Activated CD4-positive, alpha-beta T cell treated with anti-CD3 and anti-CD28 coated beads for 36 hours (primary cell): Measurements from ENCODE around the gene ITGBL1. TPM values are rescaled to one million over a fixed set of nuclear protein-coding genes. Genes with fewer than 3 reads are reported as not detected.

Source experiments
- ATAC-seq: fragments of 200-7000 bp; cut with Tn5 transposase; one replicate; pipeline ENCODE4 v1.10.0; 2021; ENCODE audit warnings: mild to moderate bottlenecking, moderate library complexity
- CTCF ChIA-PET: fragments of 350-600 bp; sonication (Branson Sonifier 250); formaldehyde crosslinking; loops from one replicate; lab custom pipeline; 2021; ENCODE audit warnings: antibody characterized with exemption; lab: Charles Lee
- POLR2A ChIA-PET: fragments of 350-600 bp; sonication (Branson Sonifier 250); formaldehyde crosslinking; loops from one replicate; lab custom pipeline; 2021; ENCODE audit warnings: antibody characterized with exemption, inconsistent platforms; lab: Charles Lee
- DNase-seq: peaks from one replicate; pipeline ENCODE4 v3.0.0-alpha.2; 2020
- H3K27ac Mint-ChIP-seq: one replicate; pipeline ENCODE4 v1.8.0; 2021; ENCODE audit warnings: mixed read lengths
- H3K27me3 Mint-ChIP-seq: one replicate; pipeline ENCODE4 v1.8.0; 2021; ENCODE audit warnings: mixed read lengths
- H3K36me3 Mint-ChIP-seq: one replicate; pipeline ENCODE4 v1.8.0; 2021; ENCODE audit warnings: low read depth, mixed read lengths
- H3K4me1 Mint-ChIP-seq: one replicate; pipeline ENCODE4 v1.8.0; 2021; ENCODE audit warnings: mixed read lengths
- H3K4me3 Mint-ChIP-seq: one replicate; pipeline ENCODE4 v1.8.0; 2021; ENCODE audit warnings: mild to moderate bottlenecking, moderate library complexity, mixed read lengths
- H3K9me3 Mint-ChIP-seq: one replicate; pipeline ENCODE4 v1.8.0; 2021; ENCODE audit warnings: low read depth, mixed read lengths
- intact Hi-C, 2 experiments: fragments of 100-400 bp; cut with DNase I in 1 of 2; cut with micrococcal nuclease in 1 of 2; formaldehyde crosslinking; loops; one replicate each; pipeline versions ENCODE4 v1.14.2 to v1.15.1; 2022 to 2024; cut with DNase I, micrococcal nuclease
- total RNA-seq, 2 experiments: library from RNA; stranded (reverse); gene quantifications; one replicate each; pipeline ENCODE4 v1.2.3, GENCODE V29; 2021

Gene ITGBL1
- total RNA-seq, 2 experiments from 2014 or later = not detected

GRCh38 chr13:101618440-101619187 is 166.1 kb downstream of the ITGBL1 start:
- POLR2A ChIA-PET = no interaction called here
- ATAC-seq (no peak), DNase-seq (no peak)
- Mint-ChIP-seq H3K9me3 (no peaks in the 10 kb centered on the region), H3K36me3 (no peaks in the 10 kb centered on the region), H3K27me3 (peaks cover 4% of the 10 kb centered on the region), H3K4me1 (peaks cover 5% of the 10 kb centered on the region), H3K4me3 (no peak overlapping the region), H3K27ac (no peak overlapping the region)
- CTCF ChIA-PET = no interaction called here
- intact Hi-C loops = no loop called here

DNA sequence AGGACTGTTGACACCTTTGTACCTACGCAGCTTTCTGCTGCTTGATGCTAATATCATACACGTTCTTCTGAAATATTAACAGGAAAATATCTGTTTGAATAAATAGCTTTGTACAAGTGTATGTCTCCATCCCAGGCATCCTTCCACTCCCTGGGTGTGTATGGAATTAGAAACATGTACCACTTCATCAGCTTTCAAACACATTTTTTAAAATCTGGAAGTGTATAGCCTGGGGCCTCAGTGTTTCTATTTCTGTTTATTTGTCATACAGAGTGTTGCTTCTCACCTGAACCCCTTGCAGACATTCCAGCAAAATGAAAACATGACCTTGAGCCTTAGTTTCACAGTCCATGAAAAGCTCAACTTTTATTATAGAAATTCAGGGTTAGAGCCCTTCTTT is 168.6 kb downstream of the ITGBL1 start:
- Mint-ChIP-seq H3K27ac (no peak overlapping the region), H3K9me3 (no peaks in the 10 kb centered on the region), H3K4me1 (peaks cover 26% of the 10 kb centered on the region), H3K4me3 (no peak overlapping the region), H3K36me3 (no peaks in the 10 kb centered on the region), H3K27me3 (peaks cover 5% of the 10 kb centered on the region)
- ChIA-PET CTCF (no interaction called here), POLR2A (no interaction called here)
- intact Hi-C loops = loop anchor here in 1 of 2 experiments (10.0 kb wide), 3 partner anchors 746 to 974 kb away; partner anchors contain the start of genes TMTC4 and TPP2
- DNase-seq = no peak
- no peak for ATAC-seq

DNA sequence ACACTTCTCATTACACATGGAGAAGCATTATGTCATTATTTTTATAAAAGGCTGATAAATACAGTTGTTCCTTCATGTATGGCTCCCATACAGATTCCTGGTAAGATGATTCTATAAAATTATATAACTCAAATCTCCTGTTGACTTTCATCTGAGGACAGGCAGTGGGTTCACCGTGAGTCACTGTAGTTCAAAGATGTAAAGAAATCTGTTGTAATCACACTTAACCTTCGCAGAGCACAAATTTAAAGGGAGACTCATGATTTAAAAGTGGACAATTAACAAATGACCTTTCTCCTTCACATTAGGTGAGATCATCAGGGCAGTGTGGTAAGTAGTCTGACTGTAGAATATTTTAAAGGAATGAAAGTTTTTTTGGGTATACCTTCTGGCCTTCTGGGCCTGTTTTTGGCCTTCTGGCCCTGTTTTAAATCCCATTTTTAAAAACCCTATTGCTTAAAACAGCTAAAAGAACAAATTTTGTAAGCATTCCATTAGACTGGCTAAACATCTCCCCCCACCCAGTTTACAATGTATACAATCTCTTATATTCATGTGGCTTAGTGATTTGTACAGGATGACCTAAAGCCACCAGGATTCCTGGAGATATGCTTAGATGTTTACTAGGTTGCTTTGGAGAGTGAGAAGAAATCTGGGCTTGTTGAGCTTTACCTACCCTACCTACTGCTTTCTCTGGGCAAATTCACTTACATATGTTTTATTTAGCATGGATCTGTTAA is 171.2 kb downstream of the ITGBL1 start:
- ChIA-PET POLR2A (no interaction called here), CTCF (no interaction called here)
- Mint-ChIP-seq H3K27me3 (peaks cover 5% of the 10 kb centered on the region), H3K4me3 (no peak overlapping the region), H3K27ac (no peak overlapping the region), H3K4me1 (peaks cover 42% of the 10 kb centered on the region), H3K36me3 (no peaks in the 10 kb centered on the region), H3K9me3 (no peaks in the 10 kb centered on the region)
- ATAC-seq (no peak), DNase-seq (no peak)
- intact Hi-C loops = loop anchor here in 1 of 2 experiments (10.0 kb wide), 3 partner anchors 749 to 971 kb away; partner anchors contain the start of genes TMTC4 and TPP2

DNA sequence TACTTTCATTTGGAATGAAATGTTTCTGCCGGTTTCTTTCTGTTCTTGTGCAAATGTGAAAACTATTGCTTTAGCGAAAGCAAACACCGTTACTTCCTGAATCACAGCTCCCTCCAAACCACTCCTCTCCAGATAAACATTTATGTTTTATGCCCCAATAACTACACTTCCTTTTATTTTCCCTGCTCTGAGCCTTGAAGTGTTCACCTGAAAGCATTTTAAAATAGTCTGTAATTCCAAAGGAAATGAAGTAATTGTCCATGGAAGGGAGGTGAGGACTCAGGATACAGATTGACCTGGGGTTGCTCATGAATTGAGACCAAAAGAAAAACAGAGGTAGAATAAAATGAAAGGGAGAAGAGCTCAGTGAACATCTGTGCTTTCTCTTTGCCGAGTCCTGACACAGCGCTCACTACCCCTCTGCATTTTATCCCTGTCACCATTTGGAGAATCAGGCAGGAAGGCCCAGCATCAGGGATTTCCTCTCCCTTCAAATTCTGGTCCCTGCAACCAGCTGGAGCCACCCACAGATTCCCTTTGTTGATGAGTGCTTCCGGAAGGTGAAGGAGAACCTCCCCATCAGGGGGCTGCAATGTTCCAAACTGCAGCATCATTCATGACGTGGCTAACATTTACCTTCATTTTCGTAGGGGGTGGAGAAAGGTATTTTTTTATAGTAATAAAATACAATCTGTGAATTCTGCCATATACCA is 171.9 kb downstream of the ITGBL1 start:
- no peak for DNase-seq
- ATAC-seq = no peak
- Mint-ChIP-seq H3K27me3 (peaks cover 6% of the 10 kb centered on the region), H3K4me1 (peaks cover 42% of the 10 kb centered on the region), H3K9me3 (no peaks in the 10 kb centered on the region), H3K27ac (peak overlapping the region; percentile 43), H3K36me3 (no peaks in the 10 kb centered on the region), H3K4me3 (no peak overlapping the region)
- intact Hi-C loops = loop anchor here in 1 of 2 experiments (10.0 kb wide), 3 partner anchors 750 to 970 kb away; partner anchors contain the start of genes TMTC4 and TPP2
- ChIA-PET POLR2A (no interaction called here), CTCF (no interaction called here)

DNA sequence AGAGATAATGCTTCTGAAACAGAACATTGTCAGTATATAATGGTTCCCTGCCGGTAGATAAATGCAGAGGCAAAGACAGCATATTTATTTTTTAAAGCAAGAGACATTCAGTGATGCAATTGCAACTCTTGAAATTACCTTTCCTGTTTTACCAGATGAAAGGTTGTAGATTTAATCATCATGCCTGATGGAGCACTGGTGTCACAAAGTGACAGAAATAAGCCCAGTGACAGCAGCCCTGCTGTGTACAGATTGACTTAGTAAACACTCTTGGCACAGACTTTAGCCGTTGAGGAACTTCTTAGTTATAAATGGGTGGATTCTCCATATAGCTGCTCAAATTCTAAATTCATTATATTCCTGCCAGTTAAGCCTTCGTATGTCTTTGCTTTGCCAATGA is 172.5 kb downstream of the ITGBL1 start:
- intact Hi-C loops = loop anchor here (5.0 to 10.0 kb wide), 7 partner anchors 103 to 1233 kb away; partner anchors contain the start of genes TMTC4 (in 1 of the 2) and TPP2 (in 1 of the 2)
- Mint-ChIP-seq H3K9me3 (no peaks in the 10 kb centered on the region), H3K4me3 (no peak overlapping the region), H3K36me3 (no peaks in the 10 kb centered on the region), H3K27me3 (peaks cover 6% of the 10 kb centered on the region), H3K27ac (no peak overlapping the region), H3K4me1 (peaks cover 42% of the 10 kb centered on the region)
- peak; percentile 38 for DNase-seq
- ATAC-seq = peak; percentile 36
- ChIA-PET POLR2A (no interaction called here), CTCF (interaction anchor here (0.6 kb wide), 1 partner anchor 129 kb away, joined by 3 read pairs; no protein-coding TSS in a partner anchor)

DNA sequence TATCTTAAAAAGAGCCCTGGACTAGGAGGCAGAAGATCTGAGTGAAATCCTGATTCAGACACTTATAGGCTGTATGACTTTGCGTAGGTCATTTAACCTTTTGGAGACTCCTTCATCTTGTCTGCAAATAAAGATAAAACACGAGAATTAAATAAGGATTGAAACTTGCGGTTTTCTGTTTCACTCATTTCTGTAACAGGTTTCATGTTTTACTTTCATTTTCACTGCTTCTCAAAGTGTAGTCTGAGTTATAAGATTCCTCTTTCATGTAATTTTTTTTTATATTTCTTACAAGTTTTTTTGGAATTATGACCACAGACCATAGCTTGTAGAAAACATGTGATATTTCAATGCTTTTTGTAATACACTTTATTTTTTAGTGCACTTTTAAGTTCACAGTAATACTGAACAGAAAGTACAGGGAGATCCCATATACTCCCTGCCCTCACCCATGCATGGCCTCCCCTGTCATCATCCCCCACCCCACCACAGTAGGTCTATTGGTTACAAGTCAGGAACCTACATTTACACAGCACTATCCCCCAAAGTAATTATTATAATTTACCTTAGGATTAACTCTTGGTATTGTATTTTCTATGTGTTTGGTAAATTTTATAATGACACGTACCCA is 174.6 kb downstream of the ITGBL1 start:
- H3K36me3 Mint-ChIP-seq = no peaks in the 10 kb centered on the region
- peak; percentile 53 for DNase-seq
- peak overlapping the region; percentile 1 for H3K4me3 Mint-ChIP-seq
- no peaks in the 10 kb centered on the region for H3K9me3 Mint-ChIP-seq
- POLR2A ChIA-PET = interaction anchor here (0.5 kb wide), 1 partner anchor 564 kb away, joined by 3 read pairs; no protein-coding TSS in a partner anchor
- H3K27me3 Mint-ChIP-seq = peaks cover 13% of the 10 kb centered on the region
- peaks cover 42% of the 10 kb centered on the region for H3K4me1 Mint-ChIP-seq
- intact Hi-C loops = loop anchor here (2.0 to 10.0 kb wide), 8 partner anchors 105 to 1235 kb away; partner anchors contain the start of genes TMTC4 (in 1 of the 2) and TPP2 (in 1 of the 2)
- peak; percentile 86 for ATAC-seq
- no peak overlapping the region for H3K27ac Mint-ChIP-seq
- CTCF ChIA-PET = no interaction called here

DNA sequence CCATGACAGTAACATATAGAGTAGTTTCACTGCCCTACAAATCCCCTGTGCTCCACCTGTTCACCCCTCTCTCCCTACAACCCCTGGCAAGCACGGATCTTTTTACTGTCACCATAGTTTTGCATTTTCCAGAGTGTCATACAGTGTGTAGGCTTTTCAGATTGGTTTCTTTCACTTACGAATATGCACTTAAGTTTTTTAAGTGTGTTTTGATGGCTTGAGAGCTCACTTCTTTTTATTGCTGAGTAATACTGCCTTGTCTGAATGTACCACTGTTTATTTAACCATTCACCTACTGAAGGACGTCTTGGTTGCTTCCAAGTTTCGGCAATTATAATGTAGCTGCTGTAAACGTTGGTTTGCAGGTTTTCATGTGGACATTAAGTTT is 175.1 kb downstream of the ITGBL1 start:
- ATAC-seq = peak; percentile 39
- intact Hi-C loops = loop anchor here (2.0 to 10.0 kb wide), 8 partner anchors 105 to 1235 kb away; partner anchors contain the start of genes TMTC4 (in 1 of the 2) and TPP2 (in 1 of the 2)
- DNase-seq = no peak

GRCh38 chr13:101628900-101629299 is 176.4 kb downstream of the ITGBL1 start:
- H3K9me3 Mint-ChIP-seq = no peaks in the 10 kb centered on the region
- intact Hi-C loops = loop anchor here (5.0 to 10.0 kb wide), 7 partner anchors 107 to 1237 kb away; partner anchors contain the start of genes TMTC4 (in 1 of the 2) and TPP2 (in 1 of the 2)

More for the DNA sequence above, 175.1 kb downstream of the ITGBL1 start:
- POLR2A ChIA-PET = interaction anchor here (0.5 kb wide), 1 partner anchor 563 kb away, joined by 3 read pairs; no protein-coding TSS in a partner anchor
- Mint-ChIP-seq H3K4me3 (peak overlapping the region; percentile 1), H3K4me1 (peaks cover 42% of the 10 kb centered on the region), H3K27me3 (peaks cover 13% of the 10 kb centered on the region), H3K36me3 (no peaks in the 10 kb centered on the region), H3K9me3 (no peaks in the 10 kb centered on the region), H3K27ac (no peak overlapping the region)
- CTCF ChIA-PET = no interaction called here

GRCh38 chr13:101631395-101631794 is 178.9 kb downstream of the ITGBL1 start:
- ATAC-seq (no peak), DNase-seq (no peak)
- intact Hi-C loops = no loop called here
- CTCF ChIA-PET = interaction anchor here (1.1 kb wide), 1 partner anchor 18 kb away, joined by 3 read pairs; no protein-coding TSS in a partner anchor
- Mint-ChIP-seq H3K4me1 (peaks cover 15% of the 10 kb centered on the region), H3K27ac (no peak overlapping the region), H3K27me3 (peaks cover 18% of the 10 kb centered on the region), H3K36me3 (no peaks in the 10 kb centered on the region), H3K4me3 (no peak overlapping the region), H3K9me3 (no peaks in the 10 kb centered on the region)
- POLR2A ChIA-PET = no interaction called here

More at GRCh38 chr13:101628900-101629299, 176.4 kb downstream of the ITGBL1 start:
- Mint-ChIP-seq H3K4me1 (peaks cover 36% of the 10 kb centered on the region), H3K27me3 (peaks cover 21% of the 10 kb centered on the region), H3K27ac (no peak overlapping the region), H3K4me3 (no peak overlapping the region), H3K36me3 (no peaks in the 10 kb centered on the region)
- CTCF ChIA-PET = no interaction called here
- POLR2A ChIA-PET = no interaction called here
- DNase-seq (no peak), ATAC-seq (no peak)

DNA sequence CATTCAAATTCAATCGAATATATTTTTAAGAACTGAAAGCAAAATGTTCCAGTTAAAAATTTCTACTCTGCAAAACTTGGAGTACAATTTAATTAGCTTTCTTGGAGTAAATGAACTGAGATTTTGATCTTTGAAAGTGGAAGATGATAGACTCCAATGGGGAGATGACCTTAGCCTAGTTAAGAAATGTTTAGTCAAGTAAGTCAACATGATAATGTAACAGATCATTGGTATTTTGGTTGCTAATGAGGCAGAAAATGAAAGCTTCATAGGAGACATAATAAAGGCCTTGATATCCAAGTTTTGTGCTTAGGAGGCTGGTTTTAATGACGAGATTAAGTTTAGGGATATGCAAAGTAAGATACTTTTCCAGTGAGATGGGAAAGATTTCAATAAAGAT is 181.7 kb downstream of the ITGBL1 start:
- H3K4me1 Mint-ChIP-seq = no peaks in the 10 kb centered on the region
- CTCF ChIA-PET = interaction anchor here (1.4 to 1.5 kb wide), 2 partner anchors 10 to 27 kb away, joined by 3 to 4 read pairs; no protein-coding TSS in a partner anchor
- DNase-seq (no peak), ATAC-seq (no peak)
- H3K27me3 Mint-ChIP-seq = peaks cover 20% of the 10 kb centered on the region
- intact Hi-C loops = no loop called here
- H3K9me3 Mint-ChIP-seq = peaks cover 2% of the 10 kb centered on the region
- no peak overlapping the region for H3K27ac Mint-ChIP-seq
- H3K36me3 Mint-ChIP-seq = no peaks in the 10 kb centered on the region
- POLR2A ChIA-PET = no interaction called here
- no peak overlapping the region for H3K4me3 Mint-ChIP-seq
